ENCODE data around the gene GAS2L3.
A peak's percentile ranks its signal among the peaks of the same experiment; 100 is the strongest.

Gene GAS2L3

GRCh38 chr12:100668945-100669536 lies 95.6 kb downstream of the GAS2L3 start:
- peak; percentile 51 for DNase-seq

GRCh38 chr12:100669922-100670321 lies 96.4 kb downstream of the GAS2L3 start:
- no peak for DNase-seq

- no peak for DNase-seq
Measured at GRCh38 chr12:100671396-100672074, 98.1 kb downstream of the GAS2L3 start.

GRCh38 chr12:100672075-100672592 lies 98.7 kb downstream of the GAS2L3 start:
- no peak for DNase-seq

- no peak for DNase-seq
Measured at GRCh38 chr12:100674036-100674888, 100.8 kb downstream of the GAS2L3 start.
